ENCODE measurements around the gene DACH1.

The DACH1 gene

GRCh38 chr13:71772361-71772760, 94.6 kb downstream of the DACH1 start:
- DNase-seq, result no peak

GRCh38 chr13:71771144-71771543, 95.9 kb downstream of the DACH1 start:
- DNase-seq, result no peak

GRCh38 chr13:71770710-71771109, 96.3 kb downstream of the DACH1 start:
- no peak for DNase-seq

- DNase-seq, result no peak
These were observed 98.1 kb downstream of the DACH1 start for GRCh38 chr13:71768881-71769280.

- DNase-seq, result no peak
These were observed 107.1 kb downstream of the DACH1 start for GRCh38 chr13:71759651-71760511.

- no peak for DNase-seq
These were observed 108.2 kb downstream of the DACH1 start for GRCh38 chr13:71758828-71759227.

GRCh38 chr13:71754407-71754974, 112.5 kb downstream of the DACH1 start:
- DNase-seq, result no peak

GRCh38 chr13:71752775-71753513, 114.1 kb downstream of the DACH1 start:
- no peak for DNase-seq

- DNase-seq, result peak; percentile 32
These were observed 115.9 kb downstream of the DACH1 start for GRCh38 chr13:71751073-71751472.

- DNase-seq, result no peak
These were observed 136.7 kb downstream of the DACH1 start for GRCh38 chr13:71730267-71730666.

- DNase-seq, result no peak
These were observed 137.6 kb downstream of the DACH1 start for GRCh38 chr13:71729441-71729840.

- DNase-seq, result no peak
These were observed 139.3 kb downstream of the DACH1 start for GRCh38 chr13:71727662-71728061.

- no peak for DNase-seq
These were observed 140.0 kb downstream of the DACH1 start for GRCh38 chr13:71727042-71727441.

- DNase-seq, result no peak
These were observed 144.8 kb downstream of the DACH1 start for GRCh38 chr13:71722206-71722605.

- no peak for DNase-seq
These were observed 145.9 kb downstream of the DACH1 start for GRCh38 chr13:71721104-71721503.

- no peak for DNase-seq
These were observed 148.1 kb downstream of the DACH1 start for GRCh38 chr13:71718931-71719330.

GRCh38 chr13:71714802-71715375, 152.1 kb downstream of the DACH1 start:
- DNase-seq, result no peak

- DNase-seq, result peak; percentile 36
These were observed 153.9 kb downstream of the DACH1 start for GRCh38 chr13:71712988-71713653.

- no peak for DNase-seq
These were observed 162.3 kb downstream of the DACH1 start for GRCh38 chr13:71704656-71705055.

- no peak for DNase-seq
These were observed 163.9 kb downstream of the DACH1 start for GRCh38 chr13:71703138-71703537.

- no peak for DNase-seq
These were observed 164.8 kb downstream of the DACH1 start for GRCh38 chr13:71702253-71702652.

- DNase-seq, result no peak
These were observed 165.3 kb downstream of the DACH1 start for GRCh38 chr13:71701741-71702140.

GRCh38 chr13:71699342-71699741, 167.7 kb downstream of the DACH1 start:
- DNase-seq, result no peak
